Osteocyte (in vitro differentiated cells): ENCODE results near the gene ATF6. TPM values are rescaled to one million over a fixed set of nuclear protein-coding genes. Genes with fewer than 3 reads are reported as not detected.

Experiments used
- DNase-seq: peaks from one replicate; pipeline ENCODE4 v3.0.0; 2021; ENCODE audit warnings: mixed read lengths; ENCODE audit not compliant: unreplicated experiment; ENCODE audit errors: extremely low spot score
- H3K27ac Mint-ChIP-seq: one replicate; pipeline ENCODE4 v1.8.0; 2021; ENCODE audit warnings: mild to moderate bottlenecking, mixed read lengths; ENCODE audit not compliant: unreplicated experiment
- H3K27me3 Mint-ChIP-seq: one replicate; pipeline ENCODE4 v1.8.0; 2021; ENCODE audit warnings: mixed read lengths; ENCODE audit not compliant: unreplicated experiment
- H3K36me3 Mint-ChIP-seq: one replicate; pipeline ENCODE4 v1.8.0; 2021; ENCODE audit warnings: mixed read lengths; ENCODE audit not compliant: unreplicated experiment
- H3K4me1 Mint-ChIP-seq: one replicate; pipeline ENCODE4 v1.8.0; 2021; ENCODE audit warnings: mixed read lengths; ENCODE audit not compliant: unreplicated experiment
- H3K4me3 Mint-ChIP-seq: one replicate; pipeline ENCODE4 v1.8.0; 2021; ENCODE audit warnings: mild to moderate bottlenecking, moderate library complexity, mixed read lengths; ENCODE audit not compliant: unreplicated experiment
- H3K9me3 Mint-ChIP-seq: one replicate; pipeline ENCODE4 v1.8.0; 2021; ENCODE audit warnings: mixed read lengths; ENCODE audit not compliant: unreplicated experiment
- long read RNA-seq: library from polyadenylated mRNA; unstranded; transcript quantifications from one replicate; pipeline ENCODE4 v2.0.0, GENCODE V29; 2021
- total RNA-seq: library from RNA; stranded (reverse); gene quantifications from 2 replicates; pipeline ENCODE4 v1.2.1, GENCODE V29; 2021
- TF ChIP-seq, protein P1 (sequence below): fragments of 200-600 bp; sonication (generic); IDR thresholded peaks from 2 replicates; pipeline ENCODE4 v1.5.0; 2021; ENCODE audit warnings: antibody characterized with exemption, mild to moderate bottlenecking, moderate library complexity

The ATF6 gene, protein sequence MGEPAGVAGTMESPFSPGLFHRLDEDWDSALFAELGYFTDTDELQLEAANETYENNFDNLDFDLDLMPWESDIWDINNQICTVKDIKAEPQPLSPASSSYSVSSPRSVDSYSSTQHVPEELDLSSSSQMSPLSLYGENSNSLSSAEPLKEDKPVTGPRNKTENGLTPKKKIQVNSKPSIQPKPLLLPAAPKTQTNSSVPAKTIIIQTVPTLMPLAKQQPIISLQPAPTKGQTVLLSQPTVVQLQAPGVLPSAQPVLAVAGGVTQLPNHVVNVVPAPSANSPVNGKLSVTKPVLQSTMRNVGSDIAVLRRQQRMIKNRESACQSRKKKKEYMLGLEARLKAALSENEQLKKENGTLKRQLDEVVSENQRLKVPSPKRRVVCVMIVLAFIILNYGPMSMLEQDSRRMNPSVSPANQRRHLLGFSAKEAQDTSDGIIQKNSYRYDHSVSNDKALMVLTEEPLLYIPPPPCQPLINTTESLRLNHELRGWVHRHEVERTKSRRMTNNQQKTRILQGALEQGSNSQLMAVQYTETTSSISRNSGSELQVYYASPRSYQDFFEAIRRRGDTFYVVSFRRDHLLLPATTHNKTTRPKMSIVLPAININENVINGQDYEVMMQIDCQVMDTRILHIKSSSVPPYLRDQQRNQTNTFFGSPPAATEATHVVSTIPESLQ
- 29.7 and 32.2 TPM in 2 replicates for total RNA-seq
- long read RNA-seq, full-length matches to known transcripts: 400 of 512 reads
- long read RNA-seq, partial matches to known transcripts: 23 of 512 reads
- long read RNA-seq, other reads (novel, unspliced or antisense): 89 of 512 reads

DNA sequence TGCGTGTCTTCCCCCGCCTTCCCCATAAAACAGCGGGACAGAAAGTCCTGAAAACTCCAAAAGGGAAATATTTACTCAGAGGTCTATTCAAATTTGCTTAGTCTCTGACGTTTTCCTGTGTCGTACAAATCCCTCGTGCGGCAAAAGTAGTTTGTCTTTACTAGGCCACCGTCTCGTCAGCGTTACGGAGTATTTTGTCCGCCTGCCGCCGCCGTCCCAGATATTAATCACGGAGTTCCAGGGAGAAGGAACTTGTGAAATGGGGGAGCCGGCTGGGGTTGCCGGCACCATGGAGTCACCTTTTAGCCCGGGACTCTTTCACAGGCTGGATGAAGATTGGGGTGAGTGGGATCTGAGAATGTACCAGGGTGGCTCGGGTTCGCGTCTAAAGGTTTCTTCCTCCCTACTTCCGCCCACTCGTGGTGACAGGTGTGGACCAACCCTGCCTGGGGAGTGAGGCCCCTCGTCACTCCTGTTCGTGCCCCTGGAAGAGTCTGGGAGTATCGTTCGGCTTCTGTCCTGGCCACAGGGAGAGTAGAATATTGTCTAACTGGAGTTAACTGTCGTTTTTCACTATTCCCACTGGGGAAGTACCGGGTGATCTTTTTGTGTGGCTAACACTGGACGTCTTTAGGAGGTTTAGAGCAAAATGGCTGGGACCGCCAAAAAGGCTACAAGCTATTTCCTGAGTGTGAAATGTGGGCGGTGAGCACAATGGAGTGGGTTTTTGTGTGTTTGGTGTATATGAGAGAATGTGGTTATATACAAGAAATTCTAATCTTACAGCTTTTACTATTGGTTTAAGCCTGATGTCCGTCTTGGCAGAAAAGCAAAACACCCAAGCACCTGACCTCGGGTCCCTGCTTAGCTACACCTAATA lies at the start of gene ATF6:
TSS of gene ATF6 (plus strand) at position 219 of the 880 bp plus-strand sequence. CDS start at position 260, 41 bp downstream.
- Mint-ChIP-seq H3K4me3 (peak within 1 kb of the TSS; percentile 98), H3K36me3 (no peaks in the 10 kb centered on the region), H3K27ac (peak within 1 kb of the TSS; percentile 97), H3K27me3 (no peaks in the 10 kb centered on the region), H3K4me1 (peaks cover 31% of the 10 kb centered on the region), H3K9me3 (no peaks in the 10 kb centered on the region)
- DNase-seq: peak; percentile 91
- TF ChIP-seq, protein P1, sequence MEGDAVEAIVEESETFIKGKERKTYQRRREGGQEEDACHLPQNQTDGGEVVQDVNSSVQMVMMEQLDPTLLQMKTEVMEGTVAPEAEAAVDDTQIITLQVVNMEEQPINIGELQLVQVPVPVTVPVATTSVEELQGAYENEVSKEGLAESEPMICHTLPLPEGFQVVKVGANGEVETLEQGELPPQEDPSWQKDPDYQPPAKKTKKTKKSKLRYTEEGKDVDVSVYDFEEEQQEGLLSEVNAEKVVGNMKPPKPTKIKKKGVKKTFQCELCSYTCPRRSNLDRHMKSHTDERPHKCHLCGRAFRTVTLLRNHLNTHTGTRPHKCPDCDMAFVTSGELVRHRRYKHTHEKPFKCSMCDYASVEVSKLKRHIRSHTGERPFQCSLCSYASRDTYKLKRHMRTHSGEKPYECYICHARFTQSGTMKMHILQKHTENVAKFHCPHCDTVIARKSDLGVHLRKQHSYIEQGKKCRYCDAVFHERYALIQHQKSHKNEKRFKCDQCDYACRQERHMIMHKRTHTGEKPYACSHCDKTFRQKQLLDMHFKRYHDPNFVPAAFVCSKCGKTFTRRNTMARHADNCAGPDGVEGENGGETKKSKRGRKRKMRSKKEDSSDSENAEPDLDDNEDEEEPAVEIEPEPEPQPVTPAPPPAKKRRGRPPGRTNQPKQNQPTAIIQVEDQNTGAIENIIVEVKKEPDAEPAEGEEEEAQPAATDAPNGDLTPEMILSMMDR: no peak

DNA sequence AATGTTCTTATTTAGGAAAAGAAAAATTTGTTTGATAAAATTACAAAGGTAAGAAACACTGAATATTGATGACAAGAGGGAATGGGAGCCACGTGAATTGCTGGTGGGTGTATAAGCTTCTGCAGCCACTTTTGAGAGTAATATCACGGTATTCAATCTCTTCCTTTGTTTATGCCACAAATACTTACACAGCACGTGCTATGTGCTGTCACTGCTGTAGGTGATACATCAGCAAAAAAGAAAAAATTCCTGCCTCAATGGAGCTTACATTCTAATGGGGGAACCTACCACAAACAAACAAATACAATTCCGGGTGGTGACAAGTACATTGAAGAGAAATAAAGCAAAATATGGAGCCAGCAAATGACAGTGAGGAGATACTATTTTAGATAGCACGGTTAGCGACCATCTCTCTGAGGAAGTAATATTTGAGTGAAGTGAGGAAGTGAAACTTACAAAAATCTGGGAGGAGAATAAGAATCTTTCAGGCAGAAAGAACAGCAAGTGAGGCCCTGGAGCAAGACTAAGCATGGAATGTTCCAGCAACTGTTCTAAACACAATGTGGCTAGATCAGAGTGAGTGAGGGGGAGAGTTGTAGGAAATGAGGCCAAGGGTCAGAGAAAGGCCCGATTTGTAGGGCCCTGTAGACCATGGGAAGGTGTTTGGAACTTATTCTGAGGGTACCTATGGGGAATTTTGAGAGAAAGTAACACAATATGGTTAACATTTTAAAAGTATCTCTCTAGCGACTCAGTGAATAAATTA lies 47.4 kb upstream of the ATF6 start:
- H3K4me1 Mint-ChIP-seq: no peaks in the 10 kb centered on the region
- peaks cover 36% of the 10 kb centered on the region for H3K27me3 Mint-ChIP-seq

DNA sequence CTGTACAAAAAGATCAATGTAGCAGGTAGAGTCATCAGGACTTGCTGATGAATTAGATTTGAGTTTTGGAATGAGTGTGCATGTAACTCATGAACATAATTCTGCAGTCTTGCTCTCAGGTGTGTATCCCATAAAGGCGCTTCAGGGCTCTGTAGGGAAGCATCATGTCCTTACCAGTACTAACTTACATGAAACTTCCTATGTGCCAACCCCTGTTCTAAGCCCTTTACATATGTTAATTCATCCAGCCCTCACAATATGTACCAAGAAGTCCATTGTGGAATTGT lies 46.9 kb upstream of the ATF6 start:
- Mint-ChIP-seq H3K27me3 (peaks cover 36% of the 10 kb centered on the region), H3K4me1 (no peaks in the 10 kb centered on the region), H3K36me3 (no peaks in the 10 kb centered on the region), H3K9me3 (no peaks in the 10 kb centered on the region), H3K27ac (no peak overlapping the region), H3K4me3 (no peak overlapping the region)
- no peak for DNase-seq
- TF ChIP-seq, protein P1: no peak

More for the DNA sequence above, 47.4 kb upstream of the ATF6 start:
- H3K4me3 Mint-ChIP-seq: no peak overlapping the region
- H3K27ac Mint-ChIP-seq: no peak overlapping the region
- no peaks in the 10 kb centered on the region for H3K9me3 Mint-ChIP-seq
- TF ChIP-seq, protein P1: no peak
- no peak for DNase-seq
- no peaks in the 10 kb centered on the region for H3K36me3 Mint-ChIP-seq

DNA sequence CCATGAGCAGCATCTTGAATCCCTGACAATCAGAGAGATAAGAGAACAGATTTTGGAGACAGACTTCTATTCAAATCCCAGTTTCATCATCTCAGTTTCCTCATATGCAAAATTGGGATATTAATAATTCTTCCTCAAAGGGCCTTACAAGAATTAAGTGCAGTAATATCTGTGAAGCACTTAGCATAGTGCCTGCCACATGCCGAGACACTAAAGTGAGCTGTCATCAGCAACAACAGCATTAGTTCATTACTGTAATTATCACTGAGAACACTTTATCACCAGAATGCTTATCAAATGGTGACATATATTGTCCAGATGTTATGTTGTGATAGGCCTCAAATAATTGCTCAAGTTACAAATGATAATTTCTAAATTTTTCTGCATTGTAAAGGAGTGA lies 45.7 kb upstream of the ATF6 start:
- DNase-seq: no peak
- H3K36me3 Mint-ChIP-seq: no peaks in the 10 kb centered on the region
- peaks cover 34% of the 10 kb centered on the region for H3K27me3 Mint-ChIP-seq
- TF ChIP-seq, protein P1: no peak
- H3K27ac Mint-ChIP-seq: no peak overlapping the region
- H3K9me3 Mint-ChIP-seq: no peaks in the 10 kb centered on the region
- peaks cover under 1% of the 10 kb centered on the region for H3K4me1 Mint-ChIP-seq
- no peak overlapping the region for H3K4me3 Mint-ChIP-seq
